ENCODE measurements around the gene GTF2A2.

DNA sequence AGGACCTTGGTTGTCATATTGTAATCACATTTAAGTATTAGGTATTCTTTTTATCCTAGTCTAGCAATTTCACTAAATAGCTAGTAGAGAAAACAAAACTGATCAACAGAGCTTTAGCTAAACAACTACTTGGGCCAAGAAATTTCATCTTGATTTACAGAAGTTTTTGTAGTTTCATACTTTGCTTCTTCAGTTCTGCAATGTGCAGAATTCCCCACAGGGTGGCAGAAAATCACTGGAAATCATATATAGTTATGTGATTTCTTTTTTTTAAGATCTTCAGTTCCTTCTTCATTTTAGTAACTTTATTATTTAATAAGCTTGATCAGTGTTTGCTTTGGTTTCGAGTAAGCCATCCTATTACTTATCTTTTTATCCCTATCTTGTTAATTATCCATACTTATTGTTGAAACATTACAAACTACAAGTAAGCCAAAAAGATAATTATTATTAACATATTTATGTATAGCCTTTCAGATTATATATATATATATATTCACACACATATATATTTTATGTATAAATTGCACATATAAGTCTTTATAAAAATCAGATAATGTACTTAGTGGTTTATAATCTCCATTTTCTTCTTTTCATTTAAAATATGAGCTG is 34.0 kb upstream of the GTF2A2 start:
- TF ChIP-seq, protein P1, sequence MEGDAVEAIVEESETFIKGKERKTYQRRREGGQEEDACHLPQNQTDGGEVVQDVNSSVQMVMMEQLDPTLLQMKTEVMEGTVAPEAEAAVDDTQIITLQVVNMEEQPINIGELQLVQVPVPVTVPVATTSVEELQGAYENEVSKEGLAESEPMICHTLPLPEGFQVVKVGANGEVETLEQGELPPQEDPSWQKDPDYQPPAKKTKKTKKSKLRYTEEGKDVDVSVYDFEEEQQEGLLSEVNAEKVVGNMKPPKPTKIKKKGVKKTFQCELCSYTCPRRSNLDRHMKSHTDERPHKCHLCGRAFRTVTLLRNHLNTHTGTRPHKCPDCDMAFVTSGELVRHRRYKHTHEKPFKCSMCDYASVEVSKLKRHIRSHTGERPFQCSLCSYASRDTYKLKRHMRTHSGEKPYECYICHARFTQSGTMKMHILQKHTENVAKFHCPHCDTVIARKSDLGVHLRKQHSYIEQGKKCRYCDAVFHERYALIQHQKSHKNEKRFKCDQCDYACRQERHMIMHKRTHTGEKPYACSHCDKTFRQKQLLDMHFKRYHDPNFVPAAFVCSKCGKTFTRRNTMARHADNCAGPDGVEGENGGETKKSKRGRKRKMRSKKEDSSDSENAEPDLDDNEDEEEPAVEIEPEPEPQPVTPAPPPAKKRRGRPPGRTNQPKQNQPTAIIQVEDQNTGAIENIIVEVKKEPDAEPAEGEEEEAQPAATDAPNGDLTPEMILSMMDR (IDR thresholded peaks at IDR 0.05), result peak; percentile 31 to 64 (median 31)
- no peak for TF ChIP-seq POLR2A (IDR thresholded peaks at IDR 0.05)
- TF ChIP-seq POLR2AphosphoS5 (IDR thresholded peaks at IDR 0.05), result no peak
